ENCODE measurements around the gene MAST4. TPM values are rescaled to one million over a fixed set of nuclear protein-coding genes. Genes with fewer than 3 reads are reported as not detected.

Gene MAST4
- total and polyA plus RNA-seq, 8 donors: 5.9 to 29.7 (median 10.0) TPM

DNA sequence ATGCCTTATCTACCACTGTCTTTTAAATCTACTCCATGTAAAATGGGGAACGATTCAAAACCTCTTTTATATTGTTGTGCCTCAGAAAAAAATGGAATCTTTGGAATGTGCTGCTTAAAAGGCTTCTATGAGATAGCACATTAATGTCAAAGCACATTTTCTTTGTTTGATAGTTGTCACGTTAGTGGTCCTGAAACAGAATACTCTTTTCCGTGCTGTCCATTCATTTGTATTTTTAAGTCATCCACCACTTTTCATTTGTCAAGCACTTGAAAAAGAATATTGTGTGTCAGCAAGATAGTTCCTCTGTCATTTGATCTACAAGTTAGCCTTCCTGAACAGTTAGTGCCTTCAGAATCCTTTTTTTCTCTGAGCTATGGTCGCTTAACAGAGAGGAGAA is 246.9 kb downstream of the MAST4 start:
- H3K27me3 ChIP-seq: no peaks in the 10 kb centered on the region
- no peak for FAIRE-seq
- no peak for DNase-seq
- TF ChIP-seq, protein P1, sequence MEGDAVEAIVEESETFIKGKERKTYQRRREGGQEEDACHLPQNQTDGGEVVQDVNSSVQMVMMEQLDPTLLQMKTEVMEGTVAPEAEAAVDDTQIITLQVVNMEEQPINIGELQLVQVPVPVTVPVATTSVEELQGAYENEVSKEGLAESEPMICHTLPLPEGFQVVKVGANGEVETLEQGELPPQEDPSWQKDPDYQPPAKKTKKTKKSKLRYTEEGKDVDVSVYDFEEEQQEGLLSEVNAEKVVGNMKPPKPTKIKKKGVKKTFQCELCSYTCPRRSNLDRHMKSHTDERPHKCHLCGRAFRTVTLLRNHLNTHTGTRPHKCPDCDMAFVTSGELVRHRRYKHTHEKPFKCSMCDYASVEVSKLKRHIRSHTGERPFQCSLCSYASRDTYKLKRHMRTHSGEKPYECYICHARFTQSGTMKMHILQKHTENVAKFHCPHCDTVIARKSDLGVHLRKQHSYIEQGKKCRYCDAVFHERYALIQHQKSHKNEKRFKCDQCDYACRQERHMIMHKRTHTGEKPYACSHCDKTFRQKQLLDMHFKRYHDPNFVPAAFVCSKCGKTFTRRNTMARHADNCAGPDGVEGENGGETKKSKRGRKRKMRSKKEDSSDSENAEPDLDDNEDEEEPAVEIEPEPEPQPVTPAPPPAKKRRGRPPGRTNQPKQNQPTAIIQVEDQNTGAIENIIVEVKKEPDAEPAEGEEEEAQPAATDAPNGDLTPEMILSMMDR (IDR thresholded peaks at IDR 0.05): no peak
- no peak overlapping the region for H3K27ac ChIP-seq
- no peaks in the 10 kb centered on the region for H3K36me3 ChIP-seq
- no peak overlapping the region for H3K4me3 ChIP-seq
- intact Hi-C loops (cut with DNase I): no loop called here
- no peak for ATAC-seq
- no peaks in the 10 kb centered on the region for H3K4me1 ChIP-seq
- WGBS, 2 donors: 63 to 64% methylated on average over 4 of the region's 4 CpGs
- H3K9me3 ChIP-seq: no peaks in the 10 kb centered on the region

DNA sequence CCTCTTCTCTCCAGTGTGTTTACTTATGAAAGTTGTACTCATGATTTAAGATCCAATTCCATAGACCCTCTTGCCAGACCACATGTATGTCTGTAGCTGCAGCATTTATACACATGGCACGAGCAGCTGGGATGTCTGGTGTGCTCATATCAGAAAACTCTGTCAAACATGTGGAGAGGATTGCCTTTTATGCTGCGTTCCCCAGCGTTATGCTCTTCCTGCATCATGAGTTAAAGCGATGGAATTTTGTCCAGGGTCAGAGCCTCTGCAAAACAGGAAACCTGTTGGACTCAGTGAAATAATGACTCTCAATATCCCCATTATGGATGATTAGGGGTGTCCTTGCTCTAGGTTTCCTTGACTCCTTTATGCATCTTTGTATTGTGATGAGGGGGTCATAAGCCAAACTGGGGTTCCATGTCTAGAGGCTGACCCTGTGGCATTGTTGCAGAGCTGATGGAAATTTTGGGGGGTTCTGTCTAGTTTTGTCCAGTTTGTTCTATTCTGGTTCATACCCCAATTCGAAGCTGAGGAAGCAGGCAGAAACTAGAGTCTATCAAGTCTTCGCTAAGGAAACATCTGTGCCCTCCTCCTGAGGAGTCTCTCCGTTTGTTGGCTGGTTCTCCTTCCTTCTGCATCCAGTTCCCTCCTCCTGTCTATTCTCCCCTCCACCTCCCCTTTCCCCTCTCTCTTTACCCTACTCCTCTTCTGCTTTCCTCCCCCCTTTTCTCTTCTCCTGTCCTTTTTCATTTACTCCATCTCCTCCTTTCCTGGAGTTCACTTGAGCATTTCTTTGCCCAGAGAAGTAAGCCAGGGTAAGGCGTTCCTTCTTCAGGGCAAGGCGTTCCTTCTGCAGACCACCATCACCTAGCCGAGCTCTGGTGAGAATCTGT is 252.8 kb downstream of the MAST4 start:
- H3K4me1 ChIP-seq: no peaks in the 10 kb centered on the region
- no peaks in the 10 kb centered on the region for H3K9me3 ChIP-seq
- H3K27me3 ChIP-seq: no peaks in the 10 kb centered on the region
- 75 to 77% methylated on average over 10 of the region's 10 CpGs for WGBS, 2 donors
- intact Hi-C loops (cut with DNase I): no loop called here
- no peak for ATAC-seq
- H3K27ac ChIP-seq: no peak overlapping the region
- H3K4me3 ChIP-seq: no peak overlapping the region
- TF ChIP-seq, protein P1 (IDR thresholded peaks at IDR 0.05): no peak
- no peak for DNase-seq
- no peak for FAIRE-seq
- H3K36me3 ChIP-seq: no peaks in the 10 kb centered on the region

DNA sequence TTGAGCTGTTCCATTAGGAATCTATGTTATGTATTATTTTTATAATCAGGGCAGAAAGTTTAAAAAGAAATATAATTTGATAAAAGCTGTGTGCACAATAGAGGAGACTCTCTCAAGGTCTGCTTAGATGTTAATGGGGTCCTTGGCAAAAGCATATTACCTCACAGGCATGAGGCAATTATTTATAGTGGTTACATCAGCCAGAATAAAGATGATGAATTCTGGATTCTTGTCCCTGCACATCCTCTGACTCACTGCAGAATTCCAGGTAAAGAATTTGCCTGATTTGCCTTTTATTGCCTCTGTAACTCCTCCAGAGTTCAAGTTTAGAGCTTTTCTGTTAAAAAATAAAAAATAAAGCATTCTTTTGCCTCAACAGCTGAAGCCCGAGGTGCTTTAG is 253.6 kb downstream of the MAST4 start:
- Histone ChIP-seq H3K9me3 (no peaks in the 10 kb centered on the region), H3K4me1 (no peaks in the 10 kb centered on the region), H3K27ac (no peak overlapping the region), H3K36me3 (no peaks in the 10 kb centered on the region), H3K27me3 (no peaks in the 10 kb centered on the region), H3K4me3 (no peak overlapping the region)
- FAIRE-seq: no peak
- intact Hi-C loops (cut with DNase I): no loop called here
- 89% methylated on average over 1 of the region's 1 CpG for WGBS, 2 donors
- no peak for ATAC-seq
- TF ChIP-seq, protein P1 (IDR thresholded peaks at IDR 0.05): no peak
- DNase-seq: no peak

DNA sequence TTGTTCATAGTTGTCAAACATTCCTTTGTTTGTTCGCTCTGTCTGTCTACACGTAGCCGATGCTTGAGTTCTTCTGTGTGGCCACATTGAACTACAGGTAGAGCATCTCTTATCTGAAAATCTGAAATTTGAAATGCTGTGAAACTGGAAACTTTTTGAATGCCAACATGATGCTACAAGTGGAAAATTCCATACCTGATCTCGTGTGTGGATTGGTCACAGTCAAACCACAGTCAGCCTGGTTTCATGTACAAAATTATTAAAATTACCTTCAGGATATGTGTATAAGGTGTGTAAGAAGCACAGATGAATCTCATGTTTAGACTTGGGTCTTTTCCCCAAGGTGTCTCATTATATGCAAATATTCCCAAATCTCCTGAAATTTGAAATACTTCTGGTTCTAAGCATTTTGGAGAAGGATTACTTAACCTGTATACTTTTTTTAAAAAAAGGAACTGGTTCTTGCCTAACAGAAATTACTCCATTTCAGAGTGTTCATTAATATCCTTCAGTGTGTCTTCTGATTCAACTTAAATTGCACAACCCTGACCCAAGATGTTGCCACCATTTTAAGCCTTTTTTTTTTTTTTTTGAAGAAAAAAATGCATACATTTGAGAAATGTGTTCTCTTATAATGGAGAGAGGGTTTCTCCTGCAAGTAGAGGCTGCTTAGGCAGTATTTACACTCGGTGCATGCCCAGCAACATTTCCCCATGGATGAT is 254.3 kb downstream of the MAST4 start:
- Histone ChIP-seq H3K27ac (no peak overlapping the region), H3K4me1 (no peaks in the 10 kb centered on the region)
- peak in 1 of 4 donors; percentile 47 for ATAC-seq

More for the DNA sequence above, 254.3 kb downstream of the MAST4 start:
- Histone ChIP-seq H3K4me3 (no peak overlapping the region), H3K27me3 (no peaks in the 10 kb centered on the region), H3K36me3 (no peaks in the 10 kb centered on the region), H3K9me3 (no peaks in the 10 kb centered on the region)
- intact Hi-C loops (cut with DNase I): no loop called here
- DNase-seq (no peak), FAIRE-seq (no peak)
- TF ChIP-seq, protein P1 (IDR thresholded peaks at IDR 0.05): no peak
- 84 to 87% methylated on average over 5 of the region's 5 CpGs for WGBS, 2 donors

Data from pancreas (tissue), 10 donors.